ENCODE measurements around the gene HASPIN.

HASPIN gene

GRCh38 chr17:3739422-3740124 is 15.9 kb downstream of the HASPIN start:
- TF ChIP-seq CTCF (IDR thresholded peaks at IDR 0.05) = no peak
- Histone ChIP-seq H3K27ac (peak overlapping the region; percentile 89), H3K4me3 (ENCODE audit: low read depth in 1 of 2, low read length in 1 of 2) (no peak overlapping the region), H3K9me3 (no peaks in the 10 kb centered on the region), H3K27me3 (no peaks in the 10 kb centered on the region), H3K4me1 (ENCODE audit: control insufficient read depth in 1 of 2, insufficient read depth in 1 of 2, low read depth in 1 of 2, low read length in 1 of 2) (peaks cover 25% of the 10 kb centered on the region in 2 experiments), H3K36me3 (no peaks in the 10 kb centered on the region)

- peak overlapping the region in 1 of 2 experiments; percentile 15 for H3K4me3 ChIP-seq (ENCODE audit: low read depth in 1 of 2, low read length in 1 of 2)
- no peaks in the 10 kb centered on the region for H3K36me3 ChIP-seq
- H3K4me1 ChIP-seq (ENCODE audit: control insufficient read depth in 1 of 2, insufficient read depth in 1 of 2, low read depth in 1 of 2, low read length in 1 of 2) = peaks cover 21 to 25% of the 10 kb centered on the region in 2 experiments
- H3K9me3 ChIP-seq = no peaks in the 10 kb centered on the region
- peak; percentile 49 for TF ChIP-seq CTCF (IDR thresholded peaks at IDR 0.05)
- peak overlapping the region; percentile 89 for H3K27ac ChIP-seq
- H3K27me3 ChIP-seq = no peaks in the 10 kb centered on the region
Observed at GRCh38 chr17:3740611-3741073, 16.9 kb downstream of the HASPIN start.

GRCh38 chr17:3744014-3744413 is 20.3 kb downstream of the HASPIN start:
- Histone ChIP-seq H3K4me1 (ENCODE audit: control insufficient read depth in 1 of 2, insufficient read depth in 1 of 2, low read depth in 1 of 2, low read length in 1 of 2) (peaks cover 17 to 20% of the 10 kb centered on the region in 2 experiments), H3K36me3 (no peaks in the 10 kb centered on the region), H3K9me3 (no peaks in the 10 kb centered on the region), H3K4me3 (ENCODE audit: low read depth in 1 of 2, low read length in 1 of 2) (no peak overlapping the region), H3K27me3 (no peaks in the 10 kb centered on the region), H3K27ac (no peak overlapping the region)
- TF ChIP-seq CTCF (IDR thresholded peaks at IDR 0.05) = no peak

GRCh38 chr17:3745071-3745470 is 21.4 kb downstream of the HASPIN start:
- H3K4me3 ChIP-seq (ENCODE audit: low read depth in 1 of 2, low read length in 1 of 2) = no peak overlapping the region
- H3K27me3 ChIP-seq = no peaks in the 10 kb centered on the region
- H3K27ac ChIP-seq = no peak overlapping the region
- TF ChIP-seq CTCF (IDR thresholded peaks at IDR 0.05) = no peak
- H3K4me1 ChIP-seq (ENCODE audit: control insufficient read depth in 1 of 2, insufficient read depth in 1 of 2, low read depth in 1 of 2, low read length in 1 of 2) = peaks cover 22 to 24% of the 10 kb centered on the region in 2 experiments
- H3K9me3 ChIP-seq = no peaks in the 10 kb centered on the region
- no peaks in the 10 kb centered on the region for H3K36me3 ChIP-seq

GRCh38 chr17:3747805-3748204 is 24.1 kb downstream of the HASPIN start:
- no peaks in the 10 kb centered on the region for H3K27me3 ChIP-seq
- H3K36me3 ChIP-seq = no peaks in the 10 kb centered on the region
- H3K4me3 ChIP-seq (ENCODE audit: low read depth in 1 of 2, low read length in 1 of 2) = no peak overlapping the region
- peaks cover 11 to 14% of the 10 kb centered on the region in 2 experiments for H3K4me1 ChIP-seq (ENCODE audit: control insufficient read depth in 1 of 2, insufficient read depth in 1 of 2, low read depth in 1 of 2, low read length in 1 of 2)
- H3K9me3 ChIP-seq = no peaks in the 10 kb centered on the region
- TF ChIP-seq CTCF (IDR thresholded peaks at IDR 0.05) = no peak
- H3K27ac ChIP-seq = no peak overlapping the region
